ENCODE results near the gene SLC16A4. TPM values are rescaled to one million over a fixed set of nuclear protein-coding genes. Genes with fewer than 3 reads are reported as not detected.
"Not testable (repeated sequence)": the region's sequence is repeated elsewhere in the genome, so short reads cannot be mapped to it uniquely, and the experiment has no call there.

SLC16A4 gene
- total and polyA plus RNA-seq, 8 donors = 0.89 to 11.1 (median 2.6) TPM; not detected in 1

- WGBS, 5 donors = 66 to 71% (median 69%) methylated on average over 9 of the region's 9 CpGs
Measured at GRCh38 chr1:110424699-110425611, 34.1 kb upstream of the SLC16A4 start.

DNA sequence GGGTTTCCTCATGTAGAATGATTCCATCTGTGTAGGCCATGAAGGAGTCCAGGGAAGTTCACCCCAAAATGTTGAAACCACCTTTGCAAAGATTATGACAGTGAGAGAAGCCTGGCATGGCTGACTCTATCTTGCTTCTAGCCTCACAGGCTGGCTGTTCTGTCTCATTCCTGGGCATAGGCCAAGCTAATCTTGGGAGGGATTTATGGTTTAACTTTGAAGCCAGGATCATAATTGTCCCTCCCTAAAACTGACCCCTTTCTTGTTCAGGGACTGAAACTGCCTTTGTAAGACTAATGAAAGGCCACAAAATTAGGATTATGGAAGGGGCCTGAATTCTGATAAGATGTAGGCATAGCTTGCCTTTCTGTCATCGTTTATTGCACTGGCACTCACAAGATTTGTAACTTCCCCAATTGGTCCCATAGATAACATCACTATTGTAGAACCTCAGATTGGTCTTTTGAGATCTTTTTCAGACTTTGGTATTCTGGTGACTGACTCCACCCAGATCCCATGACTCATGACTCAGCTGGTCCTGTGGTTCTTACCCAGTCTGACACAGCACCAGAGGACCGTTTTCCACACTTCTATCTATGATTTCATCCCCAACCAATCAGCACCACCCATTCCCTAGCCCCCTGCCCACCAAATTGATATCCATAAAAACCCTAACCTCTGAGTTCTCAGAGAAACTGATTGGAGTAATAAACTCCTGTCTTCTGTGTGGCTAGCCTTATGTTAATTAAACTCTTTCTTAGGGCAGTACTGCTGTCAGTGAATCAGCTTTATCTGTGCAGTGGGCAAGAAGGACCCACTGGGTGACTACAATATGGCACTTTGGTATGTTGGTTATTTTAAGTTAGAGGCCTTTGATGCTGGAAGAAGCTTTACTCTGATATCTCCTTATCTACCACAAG, 30.3 kb upstream of the SLC16A4 start:
- no peaks in the 10 kb centered on the region for H3K36me3 ChIP-seq
- intact Hi-C loops (cut with DNase I; ENCODE audit: low total_unique reads) = no loop called here
- H3K4me3 ChIP-seq = no peak overlapping the region
- no peaks in the 10 kb centered on the region for H3K27me3 ChIP-seq
- no peak for DNase-seq
- TF ChIP-seq POLR2A (IDR thresholded peaks at IDR 0.05) = no peak
- TF ChIP-seq EP300 (IDR thresholded peaks at IDR 0.05) = no peak
- no peaks in the 10 kb centered on the region for H3K9me3 ChIP-seq
- H3K4me1 ChIP-seq = peaks cover 0 to 16% (median 0%) of the 10 kb centered on the region in 4 donors
- WGBS, 5 donors = 42 to 53% (median 50%) methylated on average over 2 of the region's 2 CpGs
- H3K27ac ChIP-seq = no peak overlapping the region

More at GRCh38 chr1:110424699-110425611, 34.1 kb upstream of the SLC16A4 start:
- intact Hi-C loops (cut with DNase I; ENCODE audit: low total_unique reads) = no loop called here
- no peak for DNase-seq
- Histone ChIP-seq H3K4me1 (peaks cover 0 to 16% (median 0%) of the 10 kb centered on the region in 4 donors), H3K36me3 (no peaks in the 10 kb centered on the region), H3K9me3 (no peaks in the 10 kb centered on the region), H3K4me3 (no peak overlapping the region), H3K27me3 (no peaks in the 10 kb centered on the region), H3K27ac (peak overlapping the region in 3 of 5 donors; percentile 10 to 37 (median 13))
- TF ChIP-seq POLR2AphosphoS5 (IDR thresholded peaks at IDR 0.05) = peak in 2 of 3 donors; percentile 20 to 46
- TF ChIP-seq CTCF (IDR thresholded peaks at IDR 0.05) = no peak
- no peak for TF ChIP-seq POLR2A (IDR thresholded peaks at IDR 0.05)
- no peak for TF ChIP-seq EP300 (IDR thresholded peaks at IDR 0.05)

DNA sequence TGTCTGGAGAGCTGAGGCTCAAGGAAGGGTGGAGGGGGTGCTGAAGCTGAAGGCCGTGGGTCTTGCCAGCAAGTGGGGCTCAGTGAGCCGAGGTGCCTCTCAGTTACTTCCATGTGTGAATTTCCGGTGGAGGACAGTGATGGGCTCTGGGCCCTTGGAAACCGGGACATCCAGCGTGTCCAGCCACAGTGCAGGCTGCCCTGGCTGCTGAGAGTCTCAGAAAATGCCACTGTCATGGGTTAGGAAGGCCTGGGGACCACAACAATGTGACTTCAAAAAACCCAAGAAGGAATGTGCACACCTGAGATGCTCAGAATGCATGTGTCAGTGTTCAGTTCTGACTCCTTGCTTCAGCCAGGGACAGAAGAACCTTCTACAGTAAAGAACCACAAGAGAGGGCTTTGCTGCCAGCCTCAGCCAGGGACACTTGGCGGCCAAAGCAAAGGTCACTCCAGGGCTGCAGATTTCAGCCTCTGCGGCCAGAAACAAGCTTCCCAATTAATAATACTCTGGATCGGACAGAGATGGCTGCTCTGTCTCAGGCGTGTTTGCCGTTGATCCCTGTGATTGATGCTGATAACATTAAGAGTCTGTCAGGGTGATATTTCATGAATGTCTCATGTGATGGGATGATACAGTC, 29.3 kb upstream of the SLC16A4 start:
- Histone ChIP-seq H3K27me3 (no peaks in the 10 kb centered on the region), H3K9me3 (no peaks in the 10 kb centered on the region), H3K4me1 (peaks cover 0 to 6% (median 0%) of the 10 kb centered on the region in 4 donors), H3K4me3 (no peak overlapping the region), H3K27ac (no peak overlapping the region), H3K36me3 (no peaks in the 10 kb centered on the region)
- no peak for DNase-seq
- TF ChIP-seq POLR2AphosphoS5 (IDR thresholded peaks at IDR 0.05) = no peak
- TF ChIP-seq CTCF (IDR thresholded peaks at IDR 0.05) = no peak
- TF ChIP-seq POLR2A (IDR thresholded peaks at IDR 0.05) = no peak
- TF ChIP-seq EP300 (IDR thresholded peaks at IDR 0.05) = no peak
- intact Hi-C loops (cut with DNase I; ENCODE audit: low total_unique reads) = no loop called here
- WGBS, 5 donors = 80 to 87% (median 83%) methylated on average over 10 of the region's 10 CpGs

DNA sequence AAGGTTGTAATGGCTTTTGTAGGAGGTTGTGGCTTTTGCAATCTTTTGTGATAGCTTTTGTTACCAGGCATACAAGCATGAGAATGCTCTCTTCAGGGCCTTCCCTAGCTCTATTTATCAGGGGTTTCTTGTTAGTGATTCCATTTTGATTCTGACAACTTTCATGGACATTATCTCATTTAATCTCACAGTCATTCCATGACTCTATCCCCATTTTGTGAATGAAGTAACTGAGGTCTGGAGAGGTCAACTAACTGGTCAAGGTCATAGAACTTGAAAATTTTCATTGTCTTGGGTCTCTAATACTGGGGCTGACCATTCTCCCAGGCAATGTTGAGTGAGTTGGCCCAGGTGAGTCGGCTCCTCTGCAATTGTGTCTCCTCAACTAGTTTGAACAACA, 27.9 kb upstream of the SLC16A4 start:
- no peak for DNase-seq
- Histone ChIP-seq H3K4me1 (no peaks in the 10 kb centered on the region), H3K27me3 (no peaks in the 10 kb centered on the region), H3K4me3 (no peak overlapping the region), H3K36me3 (no peaks in the 10 kb centered on the region), H3K9me3 (no peaks in the 10 kb centered on the region), H3K27ac (no peak overlapping the region)
- TF ChIP-seq CTCF (IDR thresholded peaks at IDR 0.05) = no peak
- TF ChIP-seq POLR2AphosphoS5 (IDR thresholded peaks at IDR 0.05) = no peak
- TF ChIP-seq POLR2A (IDR thresholded peaks at IDR 0.05) = no peak
- TF ChIP-seq EP300 (IDR thresholded peaks at IDR 0.05) = no peak
- WGBS, 5 donors = 90 to 100% (median 100%) methylated on average over 1 of the region's 1 CpG
- intact Hi-C loops (cut with DNase I; ENCODE audit: low total_unique reads) = no loop called here

DNA sequence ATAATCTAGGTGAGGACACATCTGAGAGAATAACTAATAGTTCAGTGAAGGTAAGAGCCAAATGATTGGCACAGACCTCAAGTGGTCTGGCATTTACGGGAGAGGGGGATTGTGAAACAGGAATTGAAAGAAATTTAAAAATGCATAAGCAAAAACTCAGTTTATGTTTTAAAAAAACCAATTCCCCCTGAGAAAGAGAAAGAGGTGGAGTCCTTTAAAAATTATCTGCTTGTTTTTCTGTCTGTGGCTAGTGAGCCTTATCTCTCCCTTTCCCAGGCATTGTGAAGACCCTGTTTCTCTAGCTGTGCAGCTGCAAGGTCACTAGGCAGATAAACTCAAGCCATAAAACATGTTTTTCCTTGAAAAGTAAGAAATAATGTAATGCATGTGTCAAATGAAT, 22.2 kb upstream of the SLC16A4 start:
- H3K36me3 ChIP-seq; H3K9me3 ChIP-seq; H3K27me3 ChIP-seq; DNase-seq; H3K4me3 ChIP-seq; intact Hi-C loops (cut with DNase I; ENCODE audit: low total_unique reads); H3K27ac ChIP-seq: not testable (repeated sequence)
- 69 to 88% (median 80%) methylated on average over 1 of the region's 1 CpG for WGBS, 5 donors
- H3K4me1 ChIP-seq = peaks cover 8 to 21% (median 11%) of the 10 kb centered on the region in 4 donors

Measured in stomach (tissue), 9 donors.